Chondrocyte (in vitro differentiated cells): ENCODE results near the gene AP1B1. TPM values are rescaled to one million over a fixed set of nuclear protein-coding genes. Genes with fewer than 3 reads are reported as not detected.

ENCODE experiments used
- DNase-seq: peaks from one replicate; pipeline ENCODE4 v3.0.0; 2021; ENCODE audit warnings: mixed read lengths, low spot score
- H3K27ac Mint-ChIP-seq: one replicate; pipeline ENCODE4 v1.8.0; 2021; ENCODE audit warnings: mild to moderate bottlenecking, moderate library complexity, mixed read lengths; ENCODE audit not compliant: unreplicated experiment
- H3K27me3 Mint-ChIP-seq: 2 replicates; pipeline ENCODE4 v1.8.0; 2021; ENCODE audit warnings: low read depth, mixed read lengths
- H3K36me3 Mint-ChIP-seq: 2 replicates; pipeline ENCODE4 v1.8.0; 2021; ENCODE audit warnings: low read depth, mixed read lengths
- H3K4me1 Mint-ChIP-seq: 2 replicates; pipeline ENCODE4 v1.8.0; 2021; ENCODE audit warnings: low read depth, mild to moderate bottlenecking, mixed read lengths
- H3K4me3 Mint-ChIP-seq: one replicate; pipeline ENCODE4 v1.8.0; 2021; ENCODE audit warnings: mild to moderate bottlenecking, moderate library complexity, mixed read lengths; ENCODE audit not compliant: unreplicated experiment
- H3K9me3 Mint-ChIP-seq: 2 replicates; pipeline ENCODE4 v1.8.0; 2021; ENCODE audit warnings: low read depth, mixed read lengths
- total RNA-seq: library from RNA; stranded (reverse); gene quantifications from 3 replicates; pipeline ENCODE4 v1.2.1, GENCODE V29; 2021
- TF ChIP-seq, protein P1 (sequence below): fragments of 200-600 bp; sonication (generic); IDR thresholded peaks from 2 replicates; pipeline ENCODE4 v1.5.0; 2021; ENCODE audit warnings: antibody characterized with exemption, mild to moderate bottlenecking, moderate library complexity

The AP1B1 gene
- total RNA-seq, 1 donor from 2014 or later, result 42.0 TPM

GRCh38 chr22:29342577-29343312 is 45.6 kb downstream of the AP1B1 start:
- peaks cover 23% of the 10 kb centered on the region for H3K4me1 Mint-ChIP-seq
- no peaks in the 10 kb centered on the region for H3K9me3 Mint-ChIP-seq
- no peak for DNase-seq
- H3K36me3 Mint-ChIP-seq, result peaks cover 29% of the 10 kb centered on the region
- TF ChIP-seq, protein P1, sequence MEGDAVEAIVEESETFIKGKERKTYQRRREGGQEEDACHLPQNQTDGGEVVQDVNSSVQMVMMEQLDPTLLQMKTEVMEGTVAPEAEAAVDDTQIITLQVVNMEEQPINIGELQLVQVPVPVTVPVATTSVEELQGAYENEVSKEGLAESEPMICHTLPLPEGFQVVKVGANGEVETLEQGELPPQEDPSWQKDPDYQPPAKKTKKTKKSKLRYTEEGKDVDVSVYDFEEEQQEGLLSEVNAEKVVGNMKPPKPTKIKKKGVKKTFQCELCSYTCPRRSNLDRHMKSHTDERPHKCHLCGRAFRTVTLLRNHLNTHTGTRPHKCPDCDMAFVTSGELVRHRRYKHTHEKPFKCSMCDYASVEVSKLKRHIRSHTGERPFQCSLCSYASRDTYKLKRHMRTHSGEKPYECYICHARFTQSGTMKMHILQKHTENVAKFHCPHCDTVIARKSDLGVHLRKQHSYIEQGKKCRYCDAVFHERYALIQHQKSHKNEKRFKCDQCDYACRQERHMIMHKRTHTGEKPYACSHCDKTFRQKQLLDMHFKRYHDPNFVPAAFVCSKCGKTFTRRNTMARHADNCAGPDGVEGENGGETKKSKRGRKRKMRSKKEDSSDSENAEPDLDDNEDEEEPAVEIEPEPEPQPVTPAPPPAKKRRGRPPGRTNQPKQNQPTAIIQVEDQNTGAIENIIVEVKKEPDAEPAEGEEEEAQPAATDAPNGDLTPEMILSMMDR, result no peak
- no peaks in the 10 kb centered on the region for H3K27me3 Mint-ChIP-seq
- no peak overlapping the region for H3K27ac Mint-ChIP-seq
- H3K4me3 Mint-ChIP-seq, result no peak overlapping the region

GRCh38 chr22:29342177-29342576 is 46.2 kb downstream of the AP1B1 start:
- Mint-ChIP-seq H3K9me3 (no peaks in the 10 kb centered on the region), H3K27ac (no peak overlapping the region), H3K4me3 (no peak overlapping the region), H3K36me3 (peaks cover 30% of the 10 kb centered on the region), H3K4me1 (peaks cover 23% of the 10 kb centered on the region), H3K27me3 (no peaks in the 10 kb centered on the region)
- no peak for DNase-seq
- TF ChIP-seq, protein P1, result no peak

GRCh38 chr22:29341849-29342127 is 46.6 kb downstream of the AP1B1 start:
- no peak for DNase-seq
- Mint-ChIP-seq H3K4me1 (peaks cover 23% of the 10 kb centered on the region), H3K27ac (no peak overlapping the region), H3K36me3 (peaks cover 32% of the 10 kb centered on the region), H3K27me3 (no peaks in the 10 kb centered on the region), H3K9me3 (no peaks in the 10 kb centered on the region), H3K4me3 (no peak overlapping the region)
- TF ChIP-seq, protein P1, result no peak

- no peak for DNase-seq
Observed at GRCh38 chr22:29341056-29341848, 47.1 kb downstream of the AP1B1 start.

GRCh38 chr22:29340566-29340965 is 47.8 kb downstream of the AP1B1 start:
- no peak for DNase-seq
- Mint-ChIP-seq H3K4me1 (peaks cover 21% of the 10 kb centered on the region), H3K27ac (no peak overlapping the region), H3K4me3 (no peak overlapping the region), H3K9me3 (no peaks in the 10 kb centered on the region), H3K27me3 (no peaks in the 10 kb centered on the region), H3K36me3 (peaks cover 41% of the 10 kb centered on the region)
- TF ChIP-seq, protein P1, result no peak

More at GRCh38 chr22:29341056-29341848, 47.1 kb downstream of the AP1B1 start:
- H3K4me1 Mint-ChIP-seq, result peaks cover 23% of the 10 kb centered on the region
- H3K27me3 Mint-ChIP-seq, result no peaks in the 10 kb centered on the region
- H3K36me3 Mint-ChIP-seq, result peaks cover 34% of the 10 kb centered on the region
- no peak overlapping the region for H3K4me3 Mint-ChIP-seq
- no peak overlapping the region for H3K27ac Mint-ChIP-seq
- no peaks in the 10 kb centered on the region for H3K9me3 Mint-ChIP-seq
- TF ChIP-seq, protein P1, result no peak
